HepG2 (cell line): ENCODE results near the gene NGLY1. TPM values are rescaled to one million over a fixed set of nuclear protein-coding genes. Genes with fewer than 3 reads are reported as not detected.

Source experiments
- BORCS8-MEF2B ChIP-seq: sonication (generic); formaldehyde crosslinking; IDR thresholded peaks from 2 replicates; pipeline ENCODE4 v1.8.0; 2022; ENCODE audit warnings: mild to moderate bottlenecking, missing genetic modification reagents
- CEBPG ChIP-seq: IDR thresholded peaks from 2 replicates; pipeline ENCODE4 v1.6.1; 2016
- CSRNP1 ChIP-seq: sonication (generic); formaldehyde crosslinking; IDR thresholded peaks from 2 replicates; pipeline ENCODE4 v1.8.1; 2023; ENCODE audit warnings: mild to moderate bottlenecking, missing genetic modification reagents
- FOXA1 ChIP-seq, 2 experiments: fragments of 450-650 bp in 1 of 2; sonication (generic) in 1 of 2; formaldehyde crosslinking in 1 of 2; IDR thresholded peaks; 2 replicates each; pipeline versions ENCODE4 v1.4.0 to v1.6.1; 2016 to 2020; ENCODE audit warnings: missing genetic modification reagents in 1 of 2
- KMT2A ChIP-seq: sonication (generic); formaldehyde crosslinking; IDR thresholded peaks from 2 replicates; pipeline ENCODE4 v1.4.0; 2020; ENCODE audit warnings: missing genetic modification reagents
- MED1 ChIP-seq: sonication (generic); formaldehyde crosslinking; IDR thresholded peaks from 2 replicates; pipeline ENCODE4 v1.4.0; 2020; ENCODE audit warnings: missing genetic modification reagents
- NFE2L2 ChIP-seq: fragments of 150-350 bp; IDR thresholded peaks from 2 replicates; pipeline ENCODE4 v1.6.1; 2014; ENCODE audit warnings: low read length
- SIN3A ChIP-seq: IDR thresholded peaks from 2 replicates; pipeline ENCODE4 v1.6.1; 2011; ENCODE audit warnings: low read depth, mild to moderate bottlenecking, control low read depth, low read length, borderline replicate concordance
- TCF12 ChIP-seq, 2 experiments: fragments of 450-650 bp in 1 of 2; sonication (generic) in 1 of 2; formaldehyde crosslinking in 1 of 2; IDR thresholded peaks; 2 replicates each; pipeline versions ENCODE4 v1.6.1 to v1.8.0; 2017 to 2022; ENCODE audit warnings: antibody characterized with exemption in 1 of 2, mild to moderate bottlenecking in 1 of 2, missing genetic modification reagents in 1 of 2, moderate library complexity in 1 of 2
- YEATS4 ChIP-seq: sonication (generic); formaldehyde crosslinking; IDR thresholded peaks from 2 replicates; pipeline ENCODE4 v1.4.0; 2020; ENCODE audit warnings: missing genetic modification reagents, borderline replicate concordance
- ZBTB1 ChIP-seq: sonication (generic); formaldehyde crosslinking; IDR thresholded peaks from 2 replicates; pipeline ENCODE4 v1.4.0; 2020; ENCODE audit warnings: missing genetic modification reagents, borderline replicate concordance
- ZNF205 ChIP-seq: IDR thresholded peaks from 2 replicates; pipeline ENCODE4 v1.6.1; 2018; ENCODE audit warnings: missing biosample characterization, missing genetic modification reagents
- ZNF207 ChIP-seq: fragments of 450-650 bp; IDR thresholded peaks from 2 replicates; pipeline ENCODE4 v1.6.1; 2016; ENCODE audit warnings: antibody characterized with exemption, borderline replicate concordance
- ZNF414 ChIP-seq: sonication (generic); formaldehyde crosslinking; IDR thresholded peaks from 2 replicates; pipeline ENCODE4 v1.5.0; 2020; ENCODE audit warnings: missing genetic modification reagents
- ZNF468 ChIP-seq: sonication (generic); formaldehyde crosslinking; IDR thresholded peaks from 2 replicates; pipeline ENCODE4 v1.8.0; 2022; ENCODE audit warnings: mild to moderate bottlenecking, moderate library complexity, missing genetic modification reagents
- ZNF580 ChIP-seq: IDR thresholded peaks from 2 replicates; pipeline ENCODE4 v1.6.1; 2016; ENCODE audit warnings: low read depth, borderline replicate concordance
- ZNF678 ChIP-seq: sonication (generic); formaldehyde crosslinking; IDR thresholded peaks from 2 replicates; pipeline ENCODE4 v1.4.0; 2020; ENCODE audit warnings: mild to moderate bottlenecking, missing genetic modification reagents
- ZNF724P ChIP-seq: sonication (generic); formaldehyde crosslinking; IDR thresholded peaks from 2 replicates; pipeline ENCODE4 v1.8.0; 2022; ENCODE audit warnings: missing genetic modification reagents, borderline replicate concordance
- ZNF761 ChIP-seq: sonication (generic); formaldehyde crosslinking; conservative IDR thresholded peaks from 2 replicates; pipeline ENCODE4 v1.4.0; 2020; ENCODE audit warnings: mild to moderate bottlenecking, missing genetic modification reagents
- polyA plus RNA-seq, 8 experiments: library from polyadenylated mRNA; depleted of rRNA in 3 of 8; stranded (reverse) in 7 of 8; unstranded in 1 of 8; fragments of >200 nt; fragmentation: Illumina TruSeq in 4 of 8; extraction: Trizol in 4 of 8; gene quantifications; 2 replicates each; pipeline versions ENCODE4 v1.2.1 to v1.2.3, GENCODE V29; 2011 to 2016; ENCODE audit warnings: low read depth in 4 of 8, missing spikeins in 1 of 8, mixed read lengths in 1 of 8; ENCODE audit not compliant: insufficient read depth in 1 of 8
- total RNA-seq, 5 experiments: library from RNA; depleted of rRNA; stranded (reverse); fragments of >200 nt; fragmentation: Illumina TruSeq; extraction: Trizol; gene quantifications; 2 replicates each; pipeline ENCODE4 v1.2.3, GENCODE V29; 2016; ENCODE audit warnings: low read depth in 1 of 5
- TF ChIP-seq, protein P1 (sequence below): IDR thresholded peaks from 2 replicates; pipeline ENCODE4 v1.6.1; 2016; ENCODE audit warnings: low read depth, missing genetic modification reagents, missing compliant biosample characterization

Gene NGLY1
- total and polyA plus RNA-seq, 2 of the 13 experiments (the other 11 are each of a cell fraction or from before 2014, with no cell fraction given): 28.2 to 44.5 TPM

DNA sequence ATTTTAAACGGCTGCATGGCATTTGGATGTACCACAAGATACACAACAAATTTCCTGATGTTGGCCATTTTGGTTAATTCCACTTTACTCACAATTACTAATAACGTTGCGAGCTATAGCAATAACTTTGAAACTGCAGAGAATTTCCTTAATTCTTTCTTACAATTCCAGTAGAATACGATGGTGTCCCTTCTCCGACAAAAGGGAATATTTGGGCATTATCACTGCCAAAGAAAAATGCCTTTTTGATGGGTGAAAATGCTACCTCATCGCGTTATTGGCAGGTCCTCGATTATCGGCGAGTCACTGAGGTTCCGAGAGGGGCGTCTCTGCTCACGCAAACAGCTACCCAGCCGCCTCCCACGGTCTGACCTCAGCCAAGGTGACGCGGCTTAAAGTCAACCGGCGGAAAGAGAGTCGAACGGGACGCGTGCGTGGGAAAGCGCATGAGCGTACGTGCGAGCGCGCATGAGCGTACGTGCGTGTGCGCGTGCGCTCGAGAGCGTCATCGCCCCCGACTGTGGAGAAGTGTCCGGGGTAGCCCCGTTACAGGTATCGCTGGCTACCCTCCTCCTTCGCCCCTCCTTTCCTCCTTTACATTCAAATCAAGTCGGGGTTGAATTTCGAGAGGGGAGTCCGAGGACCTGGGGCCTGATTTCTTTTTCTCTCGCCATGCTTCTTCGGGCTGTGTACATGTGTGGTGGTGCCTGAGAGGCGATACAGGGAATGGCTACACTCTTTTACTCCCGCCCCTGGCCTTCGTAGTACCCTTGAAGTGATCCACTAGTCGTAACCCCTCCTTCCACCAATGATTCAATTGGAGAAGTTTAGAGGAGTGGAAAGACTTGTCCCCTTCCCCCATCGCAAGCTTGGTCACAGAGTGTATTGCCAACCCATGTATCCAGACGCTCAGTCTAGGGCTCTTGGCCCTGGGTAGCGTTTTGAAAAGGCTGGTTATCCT is 6.6 kb upstream of the NGLY1 start, which contains the start of gene OXSM (continued):
- TF ChIP-seq, protein P1, sequence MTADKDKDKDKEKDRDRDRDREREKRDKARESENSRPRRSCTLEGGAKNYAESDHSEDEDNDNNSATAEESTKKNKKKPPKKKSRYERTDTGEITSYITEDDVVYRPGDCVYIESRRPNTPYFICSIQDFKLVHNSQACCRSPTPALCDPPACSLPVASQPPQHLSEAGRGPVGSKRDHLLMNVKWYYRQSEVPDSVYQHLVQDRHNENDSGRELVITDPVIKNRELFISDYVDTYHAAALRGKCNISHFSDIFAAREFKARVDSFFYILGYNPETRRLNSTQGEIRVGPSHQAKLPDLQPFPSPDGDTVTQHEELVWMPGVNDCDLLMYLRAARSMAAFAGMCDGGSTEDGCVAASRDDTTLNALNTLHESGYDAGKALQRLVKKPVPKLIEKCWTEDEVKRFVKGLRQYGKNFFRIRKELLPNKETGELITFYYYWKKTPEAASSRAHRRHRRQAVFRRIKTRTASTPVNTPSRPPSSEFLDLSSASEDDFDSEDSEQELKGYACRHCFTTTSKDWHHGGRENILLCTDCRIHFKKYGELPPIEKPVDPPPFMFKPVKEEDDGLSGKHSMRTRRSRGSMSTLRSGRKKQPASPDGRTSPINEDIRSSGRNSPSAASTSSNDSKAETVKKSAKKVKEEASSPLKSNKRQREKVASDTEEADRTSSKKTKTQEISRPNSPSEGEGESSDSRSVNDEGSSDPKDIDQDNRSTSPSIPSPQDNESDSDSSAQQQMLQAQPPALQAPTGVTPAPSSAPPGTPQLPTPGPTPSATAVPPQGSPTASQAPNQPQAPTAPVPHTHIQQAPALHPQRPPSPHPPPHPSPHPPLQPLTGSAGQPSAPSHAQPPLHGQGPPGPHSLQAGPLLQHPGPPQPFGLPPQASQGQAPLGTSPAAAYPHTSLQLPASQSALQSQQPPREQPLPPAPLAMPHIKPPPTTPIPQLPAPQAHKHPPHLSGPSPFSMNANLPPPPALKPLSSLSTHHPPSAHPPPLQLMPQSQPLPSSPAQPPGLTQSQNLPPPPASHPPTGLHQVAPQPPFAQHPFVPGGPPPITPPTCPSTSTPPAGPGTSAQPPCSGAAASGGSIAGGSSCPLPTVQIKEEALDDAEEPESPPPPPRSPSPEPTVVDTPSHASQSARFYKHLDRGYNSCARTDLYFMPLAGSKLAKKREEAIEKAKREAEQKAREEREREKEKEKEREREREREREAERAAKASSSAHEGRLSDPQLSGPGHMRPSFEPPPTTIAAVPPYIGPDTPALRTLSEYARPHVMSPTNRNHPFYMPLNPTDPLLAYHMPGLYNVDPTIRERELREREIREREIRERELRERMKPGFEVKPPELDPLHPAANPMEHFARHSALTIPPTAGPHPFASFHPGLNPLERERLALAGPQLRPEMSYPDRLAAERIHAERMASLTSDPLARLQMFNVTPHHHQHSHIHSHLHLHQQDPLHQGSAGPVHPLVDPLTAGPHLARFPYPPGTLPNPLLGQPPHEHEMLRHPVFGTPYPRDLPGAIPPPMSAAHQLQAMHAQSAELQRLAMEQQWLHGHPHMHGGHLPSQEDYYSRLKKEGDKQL: 0 out of 2 replicates have a peak, but pooled peaks have one; percentile 37
- TF ChIP-seq MED1 (CRISPR knock-in tag) (peak; percentile 97), YEATS4 (CRISPR knock-in tag) (peak; percentile 93; the same call in 1 of the 2 replicates), BORCS8-MEF2B (CRISPR knock-in tag) (peak; percentile 90), CSRNP1 (CRISPR knock-in tag) (peak; percentile 88; the same call in 1 of the 2 replicates), SIN3A (peak; percentile 83; the same call in 1 of the 2 replicates), ZNF205 (CRISPR knock-in tag) (no peak), ZNF580 (CRISPR knock-in tag) (no peak; the same call in 1 of the 2 replicates), ZNF678 (CRISPR knock-in tag) (no peak; the same call in 1 of the 2 replicates), KMT2A (peak; percentile 98), ZNF414 (CRISPR knock-in tag) (peak; percentile 91), ZNF761 (CRISPR knock-in tag) (0 out of 2 replicates have a peak, but pooled peaks have one; percentile 44), NFE2L2 (0 out of 2 replicates have a peak, but pooled peaks have one; percentile 19), CEBPG (CRISPR knock-in tag) (peak; percentile 40; the same call in 1 of the 2 replicates), ZNF724P (CRISPR knock-in tag) (no peak), ZNF207 (no peak), ZNF468 (CRISPR knock-in tag) (no peak), FOXA1 (IDR thresholded peaks at IDR 0.05) (no peak), FOXA1 (CRISPR knock-in tag; IDR thresholded peaks at IDR 0.05) (peak; percentile 76), TCF12 (IDR thresholded peaks at IDR 0.05) (no peak), TCF12 (CRISPR knock-in tag; IDR thresholded peaks at IDR 0.05) (0 out of 2 replicates have a peak, but pooled peaks have one; percentile 34), ZBTB1 (no peak)
